CD4-positive, alpha-beta T cell treated with Interferon alpha-2 for 1 hour (primary cell): Measurements from ENCODE around the gene USP34.
A peak's percentile ranks its signal among the peaks of the same experiment; 100 is the strongest.
"Not testable (repeated sequence)": the region's sequence is repeated elsewhere in the genome, so short reads cannot be mapped to it uniquely, and the experiment has no call there.

Source experiments
- DNase-seq, 2 donors: peaks; one replicate each; pipeline ENCODE4 v3.0.0-alpha.2; 2020 to 2022

Gene USP34

GRCh38 chr2:61463769-61464475 lies 7.0 kb downstream of the USP34 start:
- DNase-seq: no peak

GRCh38 chr2:61461404-61461803 lies 9.5 kb downstream of the USP34 start:
- no peak for DNase-seq

- DNase-seq: no peak
These were observed 10.7 kb downstream of the USP34 start for GRCh38 chr2:61460163-61460562.

GRCh38 chr2:61456746-61457420 lies 14.0 kb downstream of the USP34 start:
- DNase-seq: no peak

GRCh38 chr2:61456070-61456745 lies 14.7 kb downstream of the USP34 start:
- DNase-seq: no peak

GRCh38 chr2:61454972-61455371 lies 15.9 kb downstream of the USP34 start:
- DNase-seq: not testable (repeated sequence)

GRCh38 chr2:61454383-61454782 lies 16.5 kb downstream of the USP34 start:
- DNase-seq: no peak

- no peak for DNase-seq
These were observed 18.5 kb downstream of the USP34 start for GRCh38 chr2:61452392-61452791.

- DNase-seq: no peak
These were observed 19.7 kb downstream of the USP34 start for GRCh38 chr2:61451178-61451577.

GRCh38 chr2:61450144-61450543 lies 20.7 kb downstream of the USP34 start:
- peak in 1 of 2 donors; percentile 29 for DNase-seq

GRCh38 chr2:61448229-61448628 lies 22.7 kb downstream of the USP34 start:
- DNase-seq: no peak

- not testable (repeated sequence) for DNase-seq
These were observed 23.9 kb downstream of the USP34 start for GRCh38 chr2:61446971-61447370.

- DNase-seq: no peak
These were observed 27.4 kb downstream of the USP34 start for GRCh38 chr2:61443342-61444041.

- DNase-seq: no peak
These were observed 31.5 kb downstream of the USP34 start for GRCh38 chr2:61439241-61440002.

GRCh38 chr2:61438670-61439069 lies 32.2 kb downstream of the USP34 start:
- DNase-seq: no peak

- DNase-seq: no peak
These were observed 33.7 kb downstream of the USP34 start for GRCh38 chr2:61437170-61437569.

GRCh38 chr2:61436092-61436491 lies 34.8 kb downstream of the USP34 start:
- DNase-seq: no peak

GRCh38 chr2:61435291-61435690 lies 35.6 kb downstream of the USP34 start:
- DNase-seq: no peak

- DNase-seq: peak in 1 of 2 donors; percentile 29
These were observed 36.6 kb downstream of the USP34 start for GRCh38 chr2:61434314-61434713.

GRCh38 chr2:61433606-61434005 lies 37.3 kb downstream of the USP34 start:
- no peak for DNase-seq

GRCh38 chr2:61432990-61433389 lies 37.9 kb downstream of the USP34 start:
- DNase-seq: no peak

GRCh38 chr2:61431345-61431744 lies 39.5 kb downstream of the USP34 start:
- no peak for DNase-seq
